ENCODE measurements around the gene CALCOCO2. TPM values are rescaled to one million over a fixed set of nuclear protein-coding genes. Genes with fewer than 3 reads are reported as not detected.
"Not testable (repeated sequence)": the region's sequence is repeated elsewhere in the genome, so short reads cannot be mapped to it uniquely, and the experiment has no call there.

CALCOCO2 gene
- total RNA-seq, 4 donors from 2014 or later: 157 to 210 (median 183) TPM

DNA sequence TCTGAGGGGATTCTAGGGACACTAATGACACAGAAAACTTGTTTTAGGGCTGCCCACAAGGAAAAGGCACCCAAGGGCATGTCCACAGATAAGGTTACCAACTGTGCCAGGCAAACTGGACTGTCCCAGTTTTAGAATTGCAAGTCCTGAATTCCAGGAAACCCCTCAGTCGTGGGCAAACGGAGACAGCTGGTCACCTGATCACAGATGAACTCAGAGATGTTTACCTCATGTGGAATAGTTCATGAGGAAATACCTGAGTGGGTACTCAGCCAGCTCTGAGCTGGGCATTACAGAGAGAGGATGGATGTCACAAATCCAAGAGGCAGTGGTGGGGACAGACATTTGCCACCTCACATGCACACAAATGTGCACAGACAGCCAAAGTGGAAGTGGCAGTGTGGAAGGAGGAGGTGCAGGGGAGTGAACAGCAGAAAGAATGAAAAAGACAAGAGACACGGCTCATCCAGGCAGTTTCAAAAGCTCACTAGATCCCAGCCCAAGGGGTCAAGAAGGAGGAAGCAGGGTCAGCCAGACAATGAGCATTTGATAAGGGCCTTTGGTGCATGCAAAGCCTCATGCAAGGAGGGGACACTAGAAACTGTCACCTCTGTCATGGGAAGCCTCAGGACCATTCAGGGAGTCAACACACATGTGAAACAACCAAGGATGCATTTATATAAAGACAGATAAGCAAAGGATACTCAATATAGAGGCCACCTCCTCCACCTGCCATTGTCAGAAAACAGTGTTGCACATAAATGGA is 38.6 kb upstream of the CALCOCO2 start:
- Histone ChIP-seq H3K27me3 (peaks cover 0 to 21% (median 3%) of the 10 kb centered on the region in 4 donors), H3K36me3 (no peaks in the 10 kb centered on the region), H3K27ac (replicated peaks in 1 of 4) (no peak overlapping the region), H3K9me3 (no peaks in the 10 kb centered on the region), H3K4me1 (peaks cover 0 to 14% (median 5%) of the 10 kb centered on the region in 4 donors), H3K4me3 (no peak overlapping the region)
- TF ChIP-seq POLR2A (IDR thresholded peaks at IDR 0.05; ENCODE audit: low read depth) (no peak), EP300 (IDR thresholded peaks at IDR 0.05) (no peak), POLR2AphosphoS5 (IDR thresholded peaks at IDR 0.05) (no peak)
- TF ChIP-seq, protein P1, sequence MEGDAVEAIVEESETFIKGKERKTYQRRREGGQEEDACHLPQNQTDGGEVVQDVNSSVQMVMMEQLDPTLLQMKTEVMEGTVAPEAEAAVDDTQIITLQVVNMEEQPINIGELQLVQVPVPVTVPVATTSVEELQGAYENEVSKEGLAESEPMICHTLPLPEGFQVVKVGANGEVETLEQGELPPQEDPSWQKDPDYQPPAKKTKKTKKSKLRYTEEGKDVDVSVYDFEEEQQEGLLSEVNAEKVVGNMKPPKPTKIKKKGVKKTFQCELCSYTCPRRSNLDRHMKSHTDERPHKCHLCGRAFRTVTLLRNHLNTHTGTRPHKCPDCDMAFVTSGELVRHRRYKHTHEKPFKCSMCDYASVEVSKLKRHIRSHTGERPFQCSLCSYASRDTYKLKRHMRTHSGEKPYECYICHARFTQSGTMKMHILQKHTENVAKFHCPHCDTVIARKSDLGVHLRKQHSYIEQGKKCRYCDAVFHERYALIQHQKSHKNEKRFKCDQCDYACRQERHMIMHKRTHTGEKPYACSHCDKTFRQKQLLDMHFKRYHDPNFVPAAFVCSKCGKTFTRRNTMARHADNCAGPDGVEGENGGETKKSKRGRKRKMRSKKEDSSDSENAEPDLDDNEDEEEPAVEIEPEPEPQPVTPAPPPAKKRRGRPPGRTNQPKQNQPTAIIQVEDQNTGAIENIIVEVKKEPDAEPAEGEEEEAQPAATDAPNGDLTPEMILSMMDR (IDR thresholded peaks at IDR 0.05): no peak
- intact Hi-C loops (cut with DNase I): loop anchor here (5.0 kb wide), 1 partner anchor 120 kb away; no protein-coding TSS in a partner anchor
- 36% methylated on average over 3 of the region's 3 CpGs for WGBS
- no peak for DNase-seq (ENCODE audit: extremely low spot score)

DNA sequence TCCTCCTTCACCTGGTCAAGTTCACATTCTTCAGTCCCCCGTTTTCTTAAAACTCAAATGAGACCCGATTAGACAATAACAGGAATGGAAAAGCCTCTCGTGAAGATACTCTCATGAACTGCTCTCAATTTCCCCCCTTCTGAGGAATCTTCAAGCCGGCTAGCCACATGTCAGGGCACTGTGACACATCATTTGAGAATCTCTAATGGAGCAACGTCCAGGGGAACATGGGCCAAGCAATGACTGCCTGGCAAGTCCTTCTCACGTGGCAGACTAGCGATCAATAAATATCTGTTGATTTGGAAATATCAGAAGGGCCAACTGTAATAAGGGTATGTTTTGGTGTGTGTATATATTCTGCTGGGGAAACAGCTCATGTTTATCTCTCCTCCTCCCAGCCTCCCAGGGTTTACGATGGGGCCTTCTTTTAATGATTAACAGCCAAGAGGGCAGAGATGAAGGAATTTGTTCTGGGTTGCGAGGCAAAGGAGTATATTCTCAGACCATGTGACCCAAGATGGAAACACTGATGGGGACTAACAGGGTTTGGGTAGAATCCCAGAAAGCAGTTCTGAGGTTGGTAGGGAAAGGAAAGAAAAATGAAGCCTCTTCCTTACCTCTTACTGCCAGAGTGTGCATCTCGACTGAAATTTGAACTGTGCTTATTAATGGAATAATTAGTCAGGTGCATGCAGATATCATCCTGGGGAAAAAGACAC is 35.2 kb upstream of the CALCOCO2 start:
- intact Hi-C loops (cut with DNase I): no loop called here

DNA sequence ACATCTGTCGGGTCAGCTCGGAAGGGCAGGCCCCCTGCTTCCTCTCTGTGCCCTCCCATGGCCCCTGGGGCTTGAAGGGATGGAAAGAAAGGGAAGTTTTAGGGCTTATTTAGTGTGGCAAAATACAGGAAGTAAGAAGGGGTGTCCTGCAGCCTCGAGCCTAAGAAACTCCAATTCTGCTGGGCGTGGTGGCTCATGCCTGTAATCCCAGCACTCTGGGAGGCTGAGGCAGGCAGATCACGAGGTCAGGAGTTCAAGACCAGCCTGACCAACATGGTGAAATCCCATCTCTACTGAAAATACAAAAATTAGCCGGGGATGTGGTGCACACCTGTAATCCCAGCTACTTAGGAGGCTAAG is 34.7 kb upstream of the CALCOCO2 start:
- peaks cover 0 to 15% (median 6%) of the 10 kb centered on the region in 4 donors for H3K4me1 ChIP-seq

More for the DNA sequence above, 35.2 kb upstream of the CALCOCO2 start:
- WGBS: 60% methylated on average over 10 of the region's 10 CpGs
- Histone ChIP-seq H3K27ac (replicated peaks in 1 of 4) (no peak overlapping the region), H3K27me3 (peaks cover 0 to 15% (median 0%) of the 10 kb centered on the region in 4 donors), H3K4me3 (no peak overlapping the region), H3K9me3 (no peaks in the 10 kb centered on the region), H3K4me1 (peaks cover 0 to 15% (median 5%) of the 10 kb centered on the region in 4 donors), H3K36me3 (no peaks in the 10 kb centered on the region)
- no peak for TF ChIP-seq POLR2A (IDR thresholded peaks at IDR 0.05; ENCODE audit: low read depth)
- TF ChIP-seq EP300 (IDR thresholded peaks at IDR 0.05): no peak
- TF ChIP-seq POLR2AphosphoS5 (IDR thresholded peaks at IDR 0.05): peak in 1 of 2 donors; percentile 20
- TF ChIP-seq, protein P1 (IDR thresholded peaks at IDR 0.05): no peak
- no peak for DNase-seq (ENCODE audit: extremely low spot score)

DNA sequence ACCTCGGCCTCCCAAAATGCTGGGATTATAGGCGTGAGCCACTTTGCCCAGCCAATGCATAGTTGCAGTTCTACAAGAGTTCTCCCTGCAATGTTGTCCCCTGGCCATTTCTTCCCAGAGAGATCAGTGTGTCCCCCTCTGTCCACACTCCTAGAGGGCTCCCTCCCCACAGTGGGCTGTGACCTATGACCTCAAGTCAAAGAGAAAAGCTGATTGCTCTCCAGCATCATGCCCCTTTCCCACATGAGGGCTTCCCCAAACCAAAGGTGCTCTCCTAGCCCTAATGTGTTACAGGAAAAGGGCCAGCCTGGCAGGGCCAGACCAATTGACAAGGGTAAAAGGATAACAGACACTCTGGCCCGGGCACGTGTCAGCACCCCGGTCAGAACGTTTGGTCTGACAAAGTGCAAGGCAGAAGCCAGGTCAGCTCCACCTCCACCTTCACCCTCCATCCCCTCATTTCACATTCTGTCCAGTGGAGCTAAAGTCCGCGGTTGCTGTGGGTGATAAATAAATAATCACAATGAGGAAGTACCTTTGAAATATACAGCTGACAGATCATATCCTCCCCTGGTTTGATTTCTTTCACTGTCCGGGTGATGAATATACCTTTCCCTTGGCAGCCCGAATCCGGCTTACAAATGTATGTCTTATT is 31.6 kb upstream of the CALCOCO2 start:
- Histone ChIP-seq H3K36me3 (no peaks in the 10 kb centered on the region), H3K4me3 (no peak overlapping the region), H3K27ac (replicated peaks in 1 of 4) (no peak overlapping the region), H3K9me3 (no peaks in the 10 kb centered on the region), H3K4me1 (peaks cover 0 to 32% (median 21%) of the 10 kb centered on the region in 4 donors), H3K27me3 (no peaks in the 10 kb centered on the region)
- TF ChIP-seq EP300 (IDR thresholded peaks at IDR 0.05) (no peak), POLR2A (IDR thresholded peaks at IDR 0.05; ENCODE audit: low read depth) (no peak), POLR2AphosphoS5 (IDR thresholded peaks at IDR 0.05) (no peak)
- TF ChIP-seq, protein P1 (IDR thresholded peaks at IDR 0.05): no peak
- intact Hi-C loops (cut with DNase I): no loop called here
- 57% methylated on average over 11 of the region's 11 CpGs for WGBS
- DNase-seq (ENCODE audit: extremely low spot score): no peak

More for the DNA sequence above, 34.7 kb upstream of the CALCOCO2 start:
- H3K27ac ChIP-seq (replicated peaks in 1 of 4); DNase-seq (ENCODE audit: extremely low spot score); H3K4me3 ChIP-seq; H3K9me3 ChIP-seq; H3K36me3 ChIP-seq; intact Hi-C loops (cut with DNase I): not testable (repeated sequence)
- 77% methylated on average over 6 of the region's 6 CpGs for WGBS
- H3K27me3 ChIP-seq: peaks cover 0 to 13% (median 0%) of the 10 kb centered on the region in 4 donors
